ENCODE measurements around the gene CPD.

DNA sequence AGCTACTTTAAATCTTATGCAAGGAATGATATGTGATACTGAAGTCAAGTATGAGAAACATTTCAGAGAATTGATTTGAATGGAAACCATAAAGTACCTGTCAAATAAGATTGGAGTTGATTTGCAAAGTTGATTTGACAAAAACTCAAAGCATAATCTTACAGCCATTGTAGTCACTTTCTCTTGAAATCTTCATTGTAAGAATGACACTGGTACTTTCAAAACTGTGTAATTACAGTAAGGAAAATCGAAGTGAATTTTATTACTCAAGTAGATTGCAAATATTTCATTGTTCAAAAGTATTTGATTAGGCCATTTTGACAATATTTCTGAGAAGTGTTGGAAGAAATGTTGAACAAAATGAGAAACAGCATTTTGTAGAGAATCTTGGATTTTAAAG lies 3.6 kb downstream of the CPD start:
- TF ChIP-seq, protein P1, sequence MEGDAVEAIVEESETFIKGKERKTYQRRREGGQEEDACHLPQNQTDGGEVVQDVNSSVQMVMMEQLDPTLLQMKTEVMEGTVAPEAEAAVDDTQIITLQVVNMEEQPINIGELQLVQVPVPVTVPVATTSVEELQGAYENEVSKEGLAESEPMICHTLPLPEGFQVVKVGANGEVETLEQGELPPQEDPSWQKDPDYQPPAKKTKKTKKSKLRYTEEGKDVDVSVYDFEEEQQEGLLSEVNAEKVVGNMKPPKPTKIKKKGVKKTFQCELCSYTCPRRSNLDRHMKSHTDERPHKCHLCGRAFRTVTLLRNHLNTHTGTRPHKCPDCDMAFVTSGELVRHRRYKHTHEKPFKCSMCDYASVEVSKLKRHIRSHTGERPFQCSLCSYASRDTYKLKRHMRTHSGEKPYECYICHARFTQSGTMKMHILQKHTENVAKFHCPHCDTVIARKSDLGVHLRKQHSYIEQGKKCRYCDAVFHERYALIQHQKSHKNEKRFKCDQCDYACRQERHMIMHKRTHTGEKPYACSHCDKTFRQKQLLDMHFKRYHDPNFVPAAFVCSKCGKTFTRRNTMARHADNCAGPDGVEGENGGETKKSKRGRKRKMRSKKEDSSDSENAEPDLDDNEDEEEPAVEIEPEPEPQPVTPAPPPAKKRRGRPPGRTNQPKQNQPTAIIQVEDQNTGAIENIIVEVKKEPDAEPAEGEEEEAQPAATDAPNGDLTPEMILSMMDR (IDR thresholded peaks at IDR 0.05; ENCODE audit: insufficient read depth, low read length, poor library complexity, severe bottlenecking) = no peak
- no peak for TF ChIP-seq EZH2phosphoT487 (conservative IDR thresholded peaks at IDR 0.05; ENCODE audit: low read length)
